Memory B cell (primary cell): ENCODE measurements around the gene PNPLA7.
"Not testable (repeated sequence)": the region's sequence is repeated elsewhere in the genome, so short reads cannot be mapped to it uniquely, and the experiment has no call there.

Experiments used
- ATAC-seq: fragments of 150-1000 bp; cut with Tn5 transposase; 2 replicates; pipeline ENCODE4 v1.10.0; 2021; ENCODE audit warnings: low read depth, mild to moderate bottlenecking, moderate library complexity
- DNase-seq, 2 donors: peaks; one replicate each; pipeline ENCODE4 v3.0.0; 2022; ENCODE audit warnings: low spot score in 2 of 2
- H3K27ac Mint-ChIP-seq: one replicate; pipeline ENCODE4 v1.8.0; 2022; ENCODE audit warnings: mild to moderate bottlenecking, moderate library complexity, mixed read lengths
- H3K27me3 Mint-ChIP-seq: one replicate; pipeline ENCODE4 v1.8.0; 2022; ENCODE audit warnings: mixed read lengths
- H3K36me3 Mint-ChIP-seq: one replicate; pipeline ENCODE4 v1.8.0; 2022; ENCODE audit warnings: mild to moderate bottlenecking, mixed read lengths
- H3K4me1 Mint-ChIP-seq: one replicate; pipeline ENCODE4 v1.8.0; 2022; ENCODE audit warnings: mixed read lengths
- H3K4me3 Mint-ChIP-seq: one replicate; pipeline ENCODE4 v1.8.0; 2022; ENCODE audit warnings: mild to moderate bottlenecking, moderate library complexity, mixed read lengths
- H3K9me3 Mint-ChIP-seq: one replicate; pipeline ENCODE4 v1.8.0; 2022; ENCODE audit warnings: mixed read lengths

The PNPLA7 gene

DNA sequence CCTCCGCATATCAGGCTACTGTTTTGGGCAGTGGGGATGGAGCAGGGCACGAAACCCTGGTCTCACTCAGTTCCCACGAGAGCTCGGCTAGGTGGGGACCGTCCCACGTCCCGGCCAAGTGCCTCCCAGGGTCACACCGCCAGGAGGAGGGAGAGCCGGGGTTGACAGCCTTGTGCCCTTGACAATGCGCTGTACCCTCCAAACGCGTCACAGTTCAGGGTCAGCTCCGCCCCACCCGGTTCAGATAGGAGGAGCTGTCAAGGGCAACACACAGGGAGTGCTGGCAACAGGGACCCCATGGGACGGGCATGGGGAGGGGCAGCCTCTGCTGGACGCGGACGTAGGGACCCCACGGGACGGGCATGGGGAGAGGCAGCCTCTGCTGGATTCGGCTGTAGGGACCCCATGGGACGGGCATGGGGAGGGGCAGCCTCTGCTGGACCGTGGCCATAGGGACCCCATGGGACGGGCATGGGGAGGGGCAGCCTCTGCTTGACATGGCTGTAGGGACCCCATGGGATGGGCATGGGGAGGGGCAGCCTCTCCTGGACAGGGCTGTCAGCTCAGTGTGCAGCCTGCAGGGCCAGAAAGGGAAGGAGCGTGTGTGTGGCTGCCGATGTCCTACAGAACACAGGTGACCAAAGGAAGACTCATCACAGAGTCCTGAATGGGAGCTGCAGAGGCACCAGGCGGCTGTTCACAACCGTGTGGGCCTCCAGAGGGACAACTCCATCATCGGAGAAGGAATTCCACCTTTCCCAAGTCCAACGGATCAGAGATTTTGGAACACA is 29.4 kb downstream of the PNPLA7 start:
- ATAC-seq (no peak), DNase-seq (no peak)
- no peaks in the 10 kb centered on the region for H3K27me3 Mint-ChIP-seq
- no peak overlapping the region for H3K4me3 Mint-ChIP-seq
- no peak overlapping the region for H3K27ac Mint-ChIP-seq
- no peaks in the 10 kb centered on the region for H3K9me3 Mint-ChIP-seq
- peaks cover 2% of the 10 kb centered on the region for H3K36me3 Mint-ChIP-seq
- H3K4me1 Mint-ChIP-seq: peaks cover 4% of the 10 kb centered on the region

DNA sequence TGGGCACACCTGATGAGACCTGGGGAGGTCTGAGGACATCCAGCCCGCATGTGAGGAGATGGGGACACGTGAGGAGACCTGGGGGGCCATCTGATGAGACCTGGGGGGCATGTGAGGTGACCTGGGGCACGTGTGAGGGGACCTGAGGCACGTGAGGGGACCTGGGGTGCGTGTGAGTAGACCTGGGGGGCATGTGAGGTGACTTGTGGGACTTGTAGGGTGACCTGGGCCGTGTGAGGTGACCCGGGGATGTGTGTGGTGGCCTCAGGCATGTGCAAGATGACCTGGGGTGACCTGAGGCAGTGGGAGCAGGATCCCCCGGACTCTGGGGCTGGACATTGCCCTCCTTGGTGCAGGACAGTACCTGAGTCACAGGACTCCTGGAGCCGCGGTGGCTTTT is 30.6 kb downstream of the PNPLA7 start:
- H3K9me3 Mint-ChIP-seq: no peaks in the 10 kb centered on the region
- no peaks in the 10 kb centered on the region for H3K27me3 Mint-ChIP-seq
- peaks cover 2% of the 10 kb centered on the region for H3K36me3 Mint-ChIP-seq
- no peaks in the 10 kb centered on the region for H3K4me1 Mint-ChIP-seq
- DNase-seq: no peak
- no peak overlapping the region for H3K27ac Mint-ChIP-seq
- ATAC-seq: no peak
- no peak overlapping the region for H3K4me3 Mint-ChIP-seq

DNA sequence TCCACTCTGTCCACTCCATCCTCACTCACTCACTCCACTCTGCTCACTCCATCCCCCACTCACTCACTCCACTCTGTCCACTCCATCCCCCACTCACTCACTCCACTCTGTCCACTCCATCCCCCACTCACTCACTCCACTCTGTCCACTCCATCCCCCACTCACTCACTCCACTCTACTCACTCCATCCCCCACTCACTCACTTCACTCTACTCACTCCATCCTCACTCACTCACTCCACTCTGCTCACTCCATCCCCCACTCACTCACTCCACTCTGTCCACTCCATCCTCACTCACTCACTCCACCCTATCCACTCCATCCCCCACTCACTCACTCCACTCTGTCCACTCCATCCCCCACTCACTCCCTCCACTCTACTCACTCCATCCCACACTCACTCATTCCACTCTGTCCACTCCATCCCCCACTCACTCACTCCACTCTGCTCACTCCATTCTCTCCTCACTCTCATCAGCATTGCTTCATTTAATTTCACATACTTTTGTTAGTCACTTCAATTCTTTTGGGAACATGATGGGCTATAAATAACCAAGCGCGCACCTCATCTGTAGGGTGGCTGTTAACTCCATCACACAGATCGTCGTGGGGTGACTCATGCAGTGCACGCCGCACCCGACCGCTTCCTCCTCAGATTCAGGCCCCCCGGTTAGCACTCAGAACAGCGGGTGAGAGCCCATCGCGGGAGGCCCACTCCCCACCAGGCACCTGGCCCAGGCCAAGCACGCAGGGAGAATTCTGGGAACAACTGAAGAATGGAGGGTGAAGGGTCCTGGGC is 31.3 kb downstream of the PNPLA7 start:
- H3K27ac Mint-ChIP-seq, H3K27me3 Mint-ChIP-seq, DNase-seq, H3K36me3 Mint-ChIP-seq, H3K9me3 Mint-ChIP-seq, H3K4me3 Mint-ChIP-seq, H3K4me1 Mint-ChIP-seq, ATAC-seq: not testable (repeated sequence)

DNA sequence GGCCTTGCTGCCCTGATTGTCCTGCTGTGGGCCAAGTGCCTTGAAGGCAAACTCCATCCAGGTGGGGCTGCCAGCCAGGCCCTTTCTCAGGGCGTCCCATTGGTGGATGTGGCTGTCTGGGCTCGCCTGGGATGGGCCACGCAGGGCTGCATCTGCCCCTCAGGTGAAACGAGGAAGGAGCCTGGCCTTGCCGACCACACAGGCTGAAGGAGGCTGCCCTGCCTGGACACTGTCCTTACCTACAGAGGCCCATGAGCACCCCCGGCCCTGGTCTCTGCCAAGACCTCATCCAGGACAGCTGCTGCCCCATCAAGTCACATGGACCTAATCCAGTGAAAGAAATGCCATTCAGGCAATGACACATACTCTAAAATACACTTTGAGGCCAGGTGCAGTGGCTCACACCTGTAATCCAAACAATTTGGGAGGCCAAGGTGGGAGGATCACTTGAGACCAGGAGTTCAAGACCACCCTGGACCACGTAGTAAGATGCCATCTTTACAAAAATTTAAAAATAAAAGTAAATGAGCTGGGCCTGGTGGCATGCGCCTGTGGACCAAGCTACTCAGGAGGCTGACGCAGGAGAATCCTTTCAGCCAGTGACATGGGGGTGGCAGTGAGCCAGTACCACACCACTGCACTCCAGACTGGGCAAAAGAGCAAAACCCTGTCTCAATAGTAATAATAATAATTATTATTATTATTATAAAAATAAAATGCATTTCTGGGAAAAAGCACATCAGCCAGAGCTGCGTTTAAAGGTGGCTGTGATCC is 33.9 kb downstream of the PNPLA7 start:
- Mint-ChIP-seq H3K27me3 (no peaks in the 10 kb centered on the region), H3K4me1 (peaks cover 5% of the 10 kb centered on the region), H3K9me3 (no peaks in the 10 kb centered on the region), H3K4me3 (no peak overlapping the region), H3K36me3 (no peaks in the 10 kb centered on the region), H3K27ac (no peak overlapping the region)
- ATAC-seq (no peak), DNase-seq (no peak)

DNA sequence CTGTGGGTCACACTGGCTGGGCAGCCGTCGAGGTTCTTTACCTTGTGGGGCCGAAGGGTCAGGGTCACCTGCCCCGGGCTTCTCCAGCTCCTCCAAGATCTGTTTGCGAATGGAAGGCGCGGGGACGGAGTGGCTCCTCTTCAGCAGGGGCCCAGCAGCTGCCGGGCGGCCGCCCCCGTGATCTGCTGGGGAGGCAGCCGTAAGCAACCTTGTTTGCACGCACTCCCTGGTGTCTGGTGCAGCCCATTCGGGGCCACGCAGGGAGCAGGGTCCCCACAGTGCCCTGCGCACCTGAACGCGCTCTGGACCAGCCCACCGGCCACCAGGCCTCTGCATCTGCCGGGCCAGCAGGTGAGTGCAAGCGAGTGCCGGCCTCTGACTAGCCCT is 34.9 kb downstream of the PNPLA7 start:
- H3K27ac Mint-ChIP-seq: no peak overlapping the region
- no peaks in the 10 kb centered on the region for H3K27me3 Mint-ChIP-seq
- DNase-seq (no peak), ATAC-seq (no peak)
- peaks cover 5% of the 10 kb centered on the region for H3K4me1 Mint-ChIP-seq
- no peak overlapping the region for H3K4me3 Mint-ChIP-seq
- no peaks in the 10 kb centered on the region for H3K9me3 Mint-ChIP-seq
- no peaks in the 10 kb centered on the region for H3K36me3 Mint-ChIP-seq

DNA sequence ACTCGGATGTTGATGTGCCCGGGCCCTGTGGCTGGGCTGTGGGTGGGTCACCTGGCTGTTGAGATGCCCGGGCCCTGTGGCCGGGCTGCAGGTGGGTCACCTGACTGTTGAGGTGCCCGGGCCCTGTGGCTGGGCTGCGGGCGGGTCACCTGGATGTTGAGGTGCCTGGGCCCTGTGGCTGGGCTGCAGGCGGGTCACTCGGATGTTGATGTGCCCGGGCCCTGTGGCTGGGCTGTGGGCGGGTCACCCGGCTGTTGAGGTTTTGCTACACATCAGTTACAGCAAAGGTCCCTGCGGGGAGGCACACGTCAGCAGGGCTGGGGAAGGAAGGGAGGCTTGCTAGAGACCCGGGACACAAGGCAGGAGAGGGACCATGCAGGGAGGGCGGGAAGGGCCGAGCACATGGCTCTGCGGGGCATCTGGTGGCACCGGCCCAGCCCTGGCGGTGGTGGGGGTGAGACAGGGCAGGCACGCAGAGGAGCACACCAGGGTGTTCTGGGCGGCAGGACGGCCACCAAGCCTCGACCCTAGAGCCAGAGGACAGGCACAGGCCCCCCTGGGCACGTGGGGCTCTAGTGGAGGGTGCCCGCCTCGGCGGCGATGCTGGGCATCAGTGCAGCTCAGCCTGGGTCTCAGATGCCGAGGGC is 35.4 kb downstream of the PNPLA7 start:
- no peak overlapping the region for H3K27ac Mint-ChIP-seq
- peaks cover 5% of the 10 kb centered on the region for H3K4me1 Mint-ChIP-seq
- H3K9me3 Mint-ChIP-seq: no peaks in the 10 kb centered on the region
- ATAC-seq (no peak), DNase-seq (no peak)
- no peak overlapping the region for H3K4me3 Mint-ChIP-seq
- H3K36me3 Mint-ChIP-seq: no peaks in the 10 kb centered on the region
- H3K27me3 Mint-ChIP-seq: no peaks in the 10 kb centered on the region

DNA sequence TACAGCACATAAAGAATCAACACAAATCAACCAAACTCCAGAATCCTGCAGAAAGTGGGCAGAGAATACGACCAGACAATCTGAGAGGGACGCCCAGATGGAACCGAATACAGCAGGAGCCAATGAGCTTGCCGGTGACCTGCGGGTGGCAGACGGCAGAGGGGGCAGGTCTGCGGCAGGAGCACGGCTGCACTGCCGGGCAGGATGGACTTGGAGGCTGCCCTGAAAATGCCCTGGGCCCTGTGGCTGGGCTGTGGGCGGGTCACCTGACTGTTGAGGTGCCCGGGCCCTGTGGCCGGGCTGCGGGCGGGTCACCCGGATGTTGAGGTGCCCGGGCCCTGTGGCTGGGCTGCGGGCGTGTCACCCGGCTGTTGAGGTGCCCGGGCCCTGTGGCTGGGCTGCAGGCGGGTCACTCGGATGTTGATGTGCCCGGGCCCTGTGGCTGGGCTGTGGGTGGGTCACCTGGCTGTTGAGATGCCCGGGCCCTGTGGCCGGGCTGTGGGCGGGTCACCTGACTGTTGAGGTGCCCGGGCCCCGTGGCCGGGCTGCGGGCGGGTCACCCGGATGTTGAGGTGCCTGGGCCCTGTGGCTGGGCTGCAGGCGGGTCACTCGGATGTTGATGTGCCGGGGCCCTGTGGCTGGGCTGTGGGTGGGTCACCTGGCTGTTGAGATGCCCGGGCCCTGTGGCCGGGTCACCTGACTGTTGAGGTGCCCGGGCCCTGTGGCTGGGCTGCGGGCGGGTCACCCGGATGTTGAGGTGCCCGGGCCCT is 36.2 kb downstream of the PNPLA7 start:
- ATAC-seq: peak; percentile 26
- H3K9me3 Mint-ChIP-seq, H3K27me3 Mint-ChIP-seq, DNase-seq, H3K4me1 Mint-ChIP-seq, H3K36me3 Mint-ChIP-seq: not testable (repeated sequence)
- peak overlapping the region; percentile 84 for H3K27ac Mint-ChIP-seq
- peak overlapping the region; percentile 85 for H3K4me3 Mint-ChIP-seq

DNA sequence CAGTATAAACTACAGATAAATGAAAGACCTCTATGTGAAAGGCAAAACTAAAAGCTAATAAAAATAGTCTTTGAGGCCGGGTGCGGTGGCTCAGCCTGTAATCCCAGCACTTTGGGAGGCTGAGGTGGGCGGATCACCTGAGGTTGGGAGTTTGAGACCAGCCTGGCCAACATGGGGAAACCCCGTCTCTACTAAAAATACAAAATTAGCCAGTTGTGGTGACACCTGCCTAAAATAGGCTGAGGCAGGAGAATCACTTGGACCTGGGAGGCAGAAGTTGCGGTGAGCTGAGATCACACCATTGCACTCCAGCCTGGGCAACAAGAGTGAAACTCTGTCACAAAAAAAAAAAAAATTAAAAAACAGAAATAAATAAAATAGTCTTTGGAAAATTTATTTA is 37.1 kb downstream of the PNPLA7 start:
- H3K36me3 Mint-ChIP-seq, DNase-seq, H3K9me3 Mint-ChIP-seq, H3K4me1 Mint-ChIP-seq, H3K27me3 Mint-ChIP-seq: not testable (repeated sequence)
- Mint-ChIP-seq H3K4me3 (peak overlapping the region; percentile 85), H3K27ac (peak overlapping the region; percentile 84)
- ATAC-seq: peak; percentile 45

DNA sequence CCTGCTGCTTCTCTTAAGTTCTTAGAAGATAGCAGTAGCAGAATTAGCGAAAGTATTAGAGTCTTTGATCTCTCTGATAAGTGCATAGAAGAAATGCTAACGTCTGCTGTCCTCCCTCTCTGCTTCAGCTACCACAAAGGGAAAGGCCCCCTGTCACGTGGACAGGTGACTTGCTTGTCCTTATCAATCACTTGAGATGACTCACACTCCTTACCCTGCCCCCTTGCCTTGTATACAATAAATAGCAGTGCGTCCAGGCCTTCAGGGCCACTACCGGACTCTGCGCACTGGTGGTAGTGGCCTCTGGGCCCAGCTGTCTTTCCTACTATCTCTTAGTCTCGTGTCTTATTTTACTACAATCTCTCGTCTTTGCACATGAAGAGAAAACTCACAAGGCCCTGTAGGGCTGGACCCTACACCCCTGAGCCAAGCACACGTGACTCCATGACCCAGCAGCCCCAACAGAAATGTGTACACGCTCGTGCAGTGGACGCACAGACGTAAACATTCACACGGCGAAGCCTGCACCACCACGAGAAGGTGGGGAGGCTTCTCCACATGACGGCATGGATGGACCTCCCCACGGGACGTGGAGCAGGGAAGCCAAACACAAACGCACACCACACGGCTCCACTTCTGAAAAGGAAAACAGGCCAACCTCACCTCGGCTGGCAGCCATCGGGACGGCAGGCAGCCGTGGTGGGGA is 38.3 kb downstream of the PNPLA7 start:
- DNase-seq: no peak
- Mint-ChIP-seq H3K36me3 (peaks cover 5% of the 10 kb centered on the region), H3K4me3 (no peak overlapping the region), H3K27me3 (no peaks in the 10 kb centered on the region), H3K27ac (no peak overlapping the region), H3K9me3 (no peaks in the 10 kb centered on the region), H3K4me1 (peaks cover 5% of the 10 kb centered on the region)
- ATAC-seq: no peak

DNA sequence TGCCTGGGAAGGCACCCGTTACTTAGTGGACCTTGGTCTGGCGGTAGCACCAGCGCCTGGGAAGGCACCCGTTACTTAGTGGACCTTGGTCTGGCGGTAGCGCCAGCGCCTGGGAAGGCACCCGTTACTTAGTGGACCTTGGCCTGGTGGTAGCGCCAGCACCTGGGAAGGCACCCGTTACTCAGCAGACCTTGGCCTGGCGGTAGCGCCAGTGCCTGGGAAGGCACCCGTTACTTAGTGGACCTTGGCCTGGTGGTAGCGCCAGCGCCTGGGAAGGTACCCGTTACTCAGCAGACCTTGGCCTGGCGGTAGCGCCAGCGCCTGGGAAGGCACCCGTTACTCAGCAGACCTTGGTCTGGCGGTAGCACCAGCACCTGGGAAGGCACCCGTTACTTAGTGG is 39.1 kb downstream of the PNPLA7 start:
- not testable (repeated sequence) for H3K36me3 Mint-ChIP-seq, H3K4me3 Mint-ChIP-seq, H3K27me3 Mint-ChIP-seq, DNase-seq, H3K27ac Mint-ChIP-seq, H3K9me3 Mint-ChIP-seq, H3K4me1 Mint-ChIP-seq, ATAC-seq

DNA sequence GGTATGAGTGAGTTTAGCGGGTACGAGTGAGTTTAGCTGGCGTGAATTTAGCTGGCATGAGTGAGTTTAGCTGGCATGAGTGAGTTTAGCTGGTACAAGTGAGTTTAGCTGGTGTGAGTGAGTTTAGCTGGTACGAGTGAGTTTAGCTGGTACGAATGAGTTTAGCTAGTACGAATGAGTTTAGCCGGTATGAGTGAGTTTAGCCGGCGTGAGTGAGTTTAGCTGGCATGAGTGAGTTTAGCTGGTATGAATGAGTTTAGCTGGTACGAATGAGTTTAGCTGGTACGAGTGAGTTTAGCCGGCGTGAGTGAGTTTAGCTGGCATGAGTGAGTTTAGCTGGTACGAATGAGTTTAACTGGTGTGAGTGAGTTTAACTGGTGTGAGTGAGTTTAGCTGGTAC is 41.0 kb downstream of the PNPLA7 start:
- peaks cover 5% of the 10 kb centered on the region for H3K4me1 Mint-ChIP-seq
- no peaks in the 10 kb centered on the region for H3K27me3 Mint-ChIP-seq
- DNase-seq: no peak
- H3K9me3 Mint-ChIP-seq: no peaks in the 10 kb centered on the region
- no peak overlapping the region for H3K27ac Mint-ChIP-seq
- peaks cover 5% of the 10 kb centered on the region for H3K36me3 Mint-ChIP-seq
- H3K4me3 Mint-ChIP-seq: no peak overlapping the region
- no peak for ATAC-seq

DNA sequence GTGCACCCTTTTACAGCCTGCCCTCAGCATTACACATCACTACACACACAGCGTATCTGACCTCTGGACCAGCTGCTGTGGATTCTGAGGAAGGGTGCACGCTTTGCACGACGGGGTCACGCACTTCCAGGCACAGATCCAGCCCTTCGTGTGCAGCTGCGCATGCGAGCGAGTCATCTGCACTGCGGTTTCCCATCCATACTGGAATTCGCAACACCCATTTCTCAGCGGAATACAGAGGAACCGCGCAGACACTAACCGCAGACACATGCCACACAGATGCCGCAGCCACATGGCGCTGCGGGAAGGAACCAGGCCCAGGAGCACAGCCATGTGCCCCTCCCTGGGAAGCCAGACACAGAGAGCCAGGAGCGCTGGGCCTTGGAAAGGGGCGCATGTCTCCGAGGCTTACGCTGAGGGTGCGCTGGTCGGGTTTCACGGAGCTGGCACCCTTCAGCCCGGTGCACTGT is 43.5 kb downstream of the PNPLA7 start:
- no peak overlapping the region for H3K4me3 Mint-ChIP-seq
- peaks cover 9% of the 10 kb centered on the region for H3K4me1 Mint-ChIP-seq
- ATAC-seq (no peak), DNase-seq (no peak)
- H3K27me3 Mint-ChIP-seq: no peaks in the 10 kb centered on the region
- H3K9me3 Mint-ChIP-seq: peaks cover 6% of the 10 kb centered on the region
- H3K36me3 Mint-ChIP-seq: peaks cover 15% of the 10 kb centered on the region
- H3K27ac Mint-ChIP-seq: no peak overlapping the region

DNA sequence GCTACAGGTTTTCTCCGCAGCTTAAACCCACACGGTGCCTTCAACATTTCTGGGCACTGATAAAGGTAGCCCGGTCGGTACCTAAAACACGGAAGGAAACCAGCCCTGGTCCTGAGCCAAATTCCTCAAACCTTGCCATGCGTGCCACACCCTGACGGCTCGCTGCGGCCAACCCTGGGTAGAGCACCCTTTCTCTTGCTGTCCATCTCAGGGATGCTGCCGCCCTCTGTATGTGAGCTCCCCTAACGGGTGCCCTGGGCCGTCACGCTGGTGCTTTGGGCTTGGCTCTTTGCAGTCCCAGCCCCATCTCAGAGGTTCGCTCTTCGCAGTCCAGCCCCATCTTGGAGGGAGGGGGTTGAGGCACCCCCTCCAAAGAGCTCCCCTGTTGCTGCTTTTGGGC is 43.9 kb downstream of the PNPLA7 start:
- no peaks in the 10 kb centered on the region for H3K27me3 Mint-ChIP-seq
- H3K4me1 Mint-ChIP-seq: peaks cover 9% of the 10 kb centered on the region
- peaks cover 6% of the 10 kb centered on the region for H3K9me3 Mint-ChIP-seq
- H3K36me3 Mint-ChIP-seq: peaks cover 16% of the 10 kb centered on the region
- no peak overlapping the region for H3K27ac Mint-ChIP-seq
- no peak overlapping the region for H3K4me3 Mint-ChIP-seq
- DNase-seq (no peak), ATAC-seq (no peak)
